IPS DF 6.9 (cell line): Measurements from ENCODE around the gene RNASE8.

Experiments used
- DNase-seq: peaks from one replicate; pipeline ENCODE4 v3.0.0-alpha.2; 2013; ENCODE audit warnings: low read depth, low spot score
- H3K27ac ChIP-seq: one replicate; pipeline ENCODE4 v1.5.1; 2013; ENCODE audit warnings: low read length, control low read depth
- H3K27me3 ChIP-seq: 2 replicates; pipeline ENCODE4 v1.6.1; 2013; ENCODE audit warnings: mild to moderate bottlenecking, low read length; ENCODE audit not compliant: control insufficient read depth, insufficient read depth
- H3K36me3 ChIP-seq: 2 replicates; pipeline ENCODE4 v1.6.1; 2013; ENCODE audit warnings: low read length; ENCODE audit not compliant: control insufficient read depth, insufficient read depth
- H3K4me1 ChIP-seq: 2 replicates; pipeline ENCODE4 v1.6.1; 2013; ENCODE audit warnings: low read length; ENCODE audit not compliant: control insufficient read depth, insufficient read depth
- H3K4me3 ChIP-seq: 2 replicates; pipeline ENCODE4 v1.5.1; 2013; ENCODE audit warnings: mild to moderate bottlenecking, low read length
- H3K9me3 ChIP-seq: 2 replicates; pipeline ENCODE4 v1.6.1; 2013; ENCODE audit warnings: low read length, inconsistent platforms; ENCODE audit not compliant: control insufficient read depth, insufficient read depth
- WGBS: extraction: QIAGEN DNeasy Blood & Tissue Kit; methylation state at CpG from one replicate; pipeline ENCODE4 v1.1.7; 2013; ENCODE audit warnings: mixed read lengths, missing lambda C conversion rate; ENCODE audit not compliant: insufficient read length, insufficient coverage; 5-methylcytosine and 5-hydroxymethylcytosine counted together

Gene RNASE8

DNA sequence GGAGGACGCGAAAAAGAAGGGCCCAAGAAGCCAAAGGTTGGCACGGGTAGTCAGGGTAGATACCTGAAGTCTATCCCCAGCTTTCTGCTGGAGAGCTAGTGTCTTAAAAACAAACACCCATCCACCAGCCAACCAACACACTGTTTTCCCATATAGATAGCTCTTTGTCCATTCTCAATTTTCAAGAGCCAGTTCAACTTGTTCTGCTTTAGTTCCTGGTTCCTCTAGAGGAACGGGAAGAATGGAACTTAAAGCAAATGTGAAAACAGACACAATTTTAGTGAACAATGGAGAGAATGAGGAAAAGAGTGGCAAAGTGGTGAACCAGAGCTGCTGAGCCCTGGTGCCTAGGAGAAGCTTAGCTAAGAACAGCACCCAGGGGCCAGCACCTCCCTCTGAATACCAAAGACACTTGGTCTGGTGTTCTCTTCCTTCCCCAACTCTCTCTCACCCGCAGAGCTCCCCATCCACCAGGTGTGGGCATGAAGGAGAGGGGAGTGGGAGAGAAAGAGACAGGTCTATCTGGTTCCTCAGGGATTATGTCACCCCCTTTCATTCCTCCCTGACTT lies 36.6 kb upstream of the RNASE8 start:
- Histone ChIP-seq H3K36me3 (no peaks in the 10 kb centered on the region), H3K27me3 (no peaks in the 10 kb centered on the region; the same call in 1 of the 2 replicates), H3K9me3 (no peaks in the 10 kb centered on the region), H3K27ac (no peak overlapping the region), H3K4me1 (no peaks in the 10 kb centered on the region), H3K4me3 (no peak overlapping the region)
- WGBS: no CpG with 5 or more reads among the region's 5 CpGs
- DNase-seq: no peak

DNA sequence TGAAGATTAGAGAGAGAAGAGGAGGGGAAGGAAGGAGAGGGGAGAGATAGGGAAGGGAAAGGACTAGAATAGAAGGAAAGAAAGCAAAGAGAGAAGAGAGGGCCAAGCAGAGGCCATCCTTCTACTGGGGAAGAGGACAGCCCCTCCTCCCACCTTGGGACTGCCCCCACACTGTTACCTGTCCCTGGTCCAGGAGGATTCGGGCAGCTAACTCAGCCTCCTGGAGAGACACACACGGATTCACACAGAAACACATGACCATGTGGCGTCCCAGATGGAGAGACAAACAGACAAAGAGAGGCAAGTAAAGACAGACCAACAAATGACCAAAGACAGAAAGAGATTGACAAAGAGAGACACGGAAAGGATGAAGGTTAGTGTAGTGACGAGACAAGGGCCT lies 34.9 kb upstream of the RNASE8 start:
- WGBS: no CpG with 5 or more reads among the region's 5 CpGs
- no peak for DNase-seq
- H3K27me3 ChIP-seq: no peaks in the 10 kb centered on the region; the same call in 1 of the 2 replicates

DNA sequence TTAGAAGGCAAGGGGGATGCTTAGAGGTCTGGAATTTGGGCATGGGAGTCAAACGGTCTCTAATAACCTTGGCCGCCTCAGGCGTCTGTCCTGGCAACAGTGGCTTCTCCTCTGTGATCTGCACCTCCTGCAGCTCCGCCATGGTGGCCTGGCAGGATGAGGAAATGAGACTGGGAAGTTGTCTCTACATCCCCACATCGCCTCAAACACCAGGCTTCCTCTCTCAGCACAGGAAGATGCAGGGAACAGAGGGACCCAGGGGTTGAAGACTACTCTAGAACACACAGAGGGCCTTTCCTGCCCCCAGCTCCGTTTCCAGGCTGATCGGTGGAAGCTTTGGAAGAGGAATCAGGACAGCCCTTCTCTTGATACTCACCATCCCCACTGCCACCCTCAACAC lies 34.4 kb upstream of the RNASE8 start:
- no peaks in the 10 kb centered on the region for H3K36me3 ChIP-seq
- H3K4me3 ChIP-seq: no peak overlapping the region
- H3K4me1 ChIP-seq: peaks cover 10% of the 10 kb centered on the region
- no CpG with 5 or more reads among the region's 7 CpGs for WGBS
- no peak overlapping the region for H3K27ac ChIP-seq
- H3K27me3 ChIP-seq: no peaks in the 10 kb centered on the region; the same call in 1 of the 2 replicates
- DNase-seq: no peak
- H3K9me3 ChIP-seq: no peaks in the 10 kb centered on the region

More for the DNA sequence above, 34.9 kb upstream of the RNASE8 start:
- Histone ChIP-seq H3K4me3 (no peak overlapping the region), H3K36me3 (no peaks in the 10 kb centered on the region), H3K4me1 (peaks cover 10% of the 10 kb centered on the region), H3K9me3 (no peaks in the 10 kb centered on the region), H3K27ac (no peak overlapping the region)

DNA sequence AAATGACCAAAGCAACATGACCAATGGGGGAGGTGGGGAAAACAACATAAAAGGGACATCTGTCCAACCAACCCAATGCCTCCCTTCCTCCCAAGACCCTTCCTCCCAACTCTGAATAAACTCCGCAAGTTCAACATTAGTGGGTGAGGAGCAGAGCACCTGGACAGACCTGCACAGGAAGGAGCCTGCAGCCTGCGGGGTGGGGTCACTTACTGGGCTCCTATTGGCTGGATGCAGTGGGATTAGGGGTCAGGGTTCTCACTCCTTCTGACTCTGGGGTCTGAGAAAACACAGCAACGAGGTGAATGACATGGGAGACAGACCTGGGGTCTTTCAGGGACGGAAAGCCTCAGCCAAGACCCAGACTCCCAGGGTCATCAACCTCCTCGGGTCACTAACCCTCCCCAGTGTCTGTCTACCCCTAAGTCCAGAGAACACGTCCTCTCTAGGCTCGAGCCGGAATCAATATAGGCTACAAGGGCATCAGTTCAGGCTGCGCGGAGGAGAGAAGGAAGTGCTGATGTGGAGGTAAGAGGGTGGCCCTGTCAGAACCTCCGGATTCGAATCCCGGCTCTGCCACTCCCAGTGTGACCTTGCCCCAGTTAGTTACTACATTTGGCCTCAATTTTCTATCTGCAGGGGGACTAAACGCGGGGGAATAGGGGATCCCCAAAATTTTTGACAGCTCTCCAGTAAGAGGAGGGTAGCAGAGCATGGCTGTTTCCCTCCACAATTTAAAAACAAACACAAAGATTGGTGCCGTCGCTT lies 33.6 kb upstream of the RNASE8 start:
- H3K9me3 ChIP-seq: no peaks in the 10 kb centered on the region
- H3K27me3 ChIP-seq: no peaks in the 10 kb centered on the region; the same call in 1 of the 2 replicates
- DNase-seq: no peak
- peaks cover 10% of the 10 kb centered on the region for H3K4me1 ChIP-seq
- H3K36me3 ChIP-seq: no peaks in the 10 kb centered on the region
- peak overlapping the region; percentile 56; the same call in 1 of the 2 replicates for H3K4me3 ChIP-seq
- no peak overlapping the region for H3K27ac ChIP-seq
- no CpG with 5 or more reads among the region's 17 CpGs for WGBS

DNA sequence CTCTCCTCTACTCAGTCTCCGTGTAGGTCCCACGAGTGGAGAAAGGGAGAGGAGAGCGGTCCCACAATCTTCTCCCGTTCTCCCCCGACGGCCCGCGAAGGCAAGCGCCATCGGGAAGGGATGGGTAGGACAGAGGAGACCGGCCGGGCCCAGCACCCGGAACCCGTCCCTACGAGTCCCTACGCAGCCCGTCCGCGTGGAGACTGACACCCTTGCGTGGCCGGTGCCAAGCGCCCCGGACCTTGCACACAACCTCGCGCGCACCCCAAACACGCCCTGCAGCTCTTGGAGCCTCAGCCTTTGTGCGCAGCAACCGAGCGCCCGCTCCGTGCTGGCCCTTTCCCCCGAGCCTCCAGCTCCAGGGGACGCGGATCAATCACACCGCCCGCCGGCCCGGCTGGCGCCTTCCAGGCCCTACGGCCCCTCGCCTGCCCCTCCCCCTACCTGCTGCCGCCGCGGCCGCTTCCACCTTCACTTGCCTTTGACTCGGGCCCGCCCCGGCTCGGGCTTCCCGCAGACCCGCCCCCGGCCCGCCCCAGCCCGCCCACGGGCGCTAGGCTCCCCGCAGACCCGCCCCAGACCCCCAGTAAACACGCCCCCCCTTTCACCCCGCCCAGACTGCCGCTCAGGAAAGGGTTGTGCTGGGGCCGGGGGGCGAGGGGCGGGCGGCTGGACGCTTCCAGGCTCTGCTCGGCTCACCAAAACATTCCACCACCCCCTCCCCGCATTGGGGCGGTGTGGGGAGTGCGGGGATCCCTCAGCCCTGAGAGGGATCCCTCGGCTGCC lies 32.8 kb upstream of the RNASE8 start, which contains the start of gene NDRG2:
Gene NDRG2 (minus strand): TSS at position 477 of the 786 bp plus-strand sequence. CDS start 1,746 bp downstream, outside the sequence.
- WGBS: no CpG with 5 or more reads among the region's 72 CpGs
- Histone ChIP-seq H3K27me3 (no peaks in the 10 kb centered on the region; the same call in 1 of the 2 replicates), H3K27ac (no peak within 1 kb of the TSS), H3K9me3 (no peaks in the 10 kb centered on the region), H3K36me3 (no peaks in the 10 kb centered on the region), H3K4me1 (peaks cover 10% of the 10 kb centered on the region), H3K4me3 (peak within 1 kb of the TSS; percentile 56; the same call in 1 of the 2 replicates)
- no peak for DNase-seq

DNA sequence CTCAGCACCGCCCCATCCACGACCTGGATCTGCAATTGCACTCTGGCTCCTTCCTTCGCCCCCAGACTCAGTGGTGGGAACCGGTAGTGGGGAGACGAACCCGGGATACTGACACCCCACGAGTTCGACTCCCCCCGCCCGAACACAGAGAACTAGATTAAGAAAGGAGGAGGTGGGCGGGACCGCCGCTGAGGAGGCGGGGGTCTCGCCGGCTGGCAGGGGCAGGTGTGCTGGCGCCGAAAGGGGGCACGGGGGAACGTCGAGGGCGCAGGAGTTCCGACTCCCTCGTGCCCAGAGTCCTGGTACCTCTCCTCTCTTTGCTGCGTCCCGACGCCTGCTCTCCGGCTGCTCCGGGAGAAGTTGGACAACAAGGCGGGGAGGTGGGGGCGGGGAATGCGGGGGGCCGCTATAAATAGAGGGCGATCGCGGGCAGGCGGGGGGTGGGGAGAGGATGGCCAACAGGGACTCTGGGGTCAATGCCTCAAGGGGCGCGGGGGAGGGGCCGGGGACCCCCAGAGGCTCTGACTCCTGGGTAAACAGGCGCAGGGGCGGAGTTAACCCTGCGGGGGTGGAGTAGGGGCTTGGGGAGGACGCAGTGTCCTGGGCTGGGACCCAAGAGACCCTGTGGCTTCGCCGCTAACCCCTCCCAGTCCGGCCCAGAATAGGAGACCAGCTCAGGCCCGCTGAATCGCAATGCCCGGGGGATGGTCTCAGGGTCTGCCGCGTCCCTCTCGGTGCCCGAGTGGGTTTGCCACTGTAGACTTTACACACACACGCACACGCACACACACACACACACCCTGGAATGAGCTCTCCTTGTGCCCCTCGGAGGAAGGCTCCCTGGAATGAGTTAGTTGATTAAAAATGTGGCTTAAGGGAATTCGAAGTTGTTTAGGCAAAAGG lies 32.0 kb upstream of the RNASE8 start:
- Histone ChIP-seq H3K36me3 (no peaks in the 10 kb centered on the region), H3K27me3 (no peaks in the 10 kb centered on the region; the same call in 1 of the 2 replicates), H3K4me1 (peaks cover 10% of the 10 kb centered on the region), H3K9me3 (no peaks in the 10 kb centered on the region), H3K27ac (no peak overlapping the region), H3K4me3 (peak overlapping the region; percentile 46; the same call in 1 of the 2 replicates)
- no peak for DNase-seq
- WGBS: no CpG with 5 or more reads among the region's 58 CpGs

DNA sequence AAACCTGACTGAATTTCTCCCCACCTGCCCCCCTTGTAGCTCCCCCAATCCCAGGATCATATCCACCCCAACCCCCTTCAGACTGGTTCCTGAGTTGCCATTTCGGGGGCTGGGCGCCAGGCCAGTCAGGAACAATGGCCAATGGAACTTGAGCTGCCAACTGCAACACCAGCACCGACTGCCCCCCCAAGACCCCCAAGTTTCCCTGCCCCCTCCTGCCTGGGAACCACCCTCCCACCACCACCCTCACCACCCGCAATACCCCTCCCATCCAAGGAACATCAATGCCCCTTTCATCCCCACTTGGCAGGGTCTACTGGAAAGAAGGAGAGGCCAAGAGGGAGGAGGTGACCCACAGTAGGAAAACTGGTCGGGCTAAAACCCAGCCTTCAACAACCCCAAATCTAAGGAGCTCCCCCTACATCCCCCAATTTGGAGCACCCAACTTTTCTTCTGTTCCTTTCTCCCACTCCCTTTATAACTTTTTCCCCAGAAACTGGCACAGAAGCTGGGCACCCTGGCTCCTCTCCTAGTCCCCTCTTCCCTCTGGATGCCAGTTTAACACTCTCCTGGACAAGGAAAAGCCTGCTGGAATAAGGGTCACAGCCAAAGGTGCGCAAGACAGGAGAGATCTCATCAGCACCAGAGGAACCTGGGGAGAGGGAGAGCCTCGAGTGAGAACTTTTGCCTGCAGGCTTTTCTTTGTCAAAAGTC lies 31.2 kb upstream of the RNASE8 start:
- H3K9me3 ChIP-seq: no peaks in the 10 kb centered on the region
- peaks cover 10% of the 10 kb centered on the region for H3K4me1 ChIP-seq
- H3K36me3 ChIP-seq: no peaks in the 10 kb centered on the region
- no peak for DNase-seq
- no peak overlapping the region for H3K27ac ChIP-seq
- H3K27me3 ChIP-seq: no peaks in the 10 kb centered on the region; the same call in 1 of the 2 replicates
- H3K4me3 ChIP-seq: no peak overlapping the region; the same call in 1 of the 2 replicates
- no CpG with 5 or more reads among the region's 7 CpGs for WGBS

DNA sequence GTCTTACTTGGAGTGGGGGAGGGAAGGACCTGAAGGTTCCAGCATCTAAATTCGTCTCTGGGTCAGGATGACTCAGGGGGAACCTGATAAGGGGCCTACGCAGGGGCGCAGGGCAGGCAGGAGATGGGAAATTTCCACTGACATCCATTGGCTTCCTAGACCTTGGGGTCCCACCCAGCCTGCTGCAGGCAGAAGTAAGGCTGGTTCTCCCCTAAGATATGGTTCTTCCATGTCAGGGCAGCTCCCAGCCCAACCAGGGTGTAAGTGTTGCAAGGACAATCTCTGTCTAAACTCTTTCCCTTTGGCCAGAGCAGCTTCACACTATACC lies 30.7 kb upstream of the RNASE8 start:
- Histone ChIP-seq H3K4me3 (no peak overlapping the region), H3K36me3 (no peaks in the 10 kb centered on the region), H3K4me1 (peaks cover 10% of the 10 kb centered on the region), H3K27ac (no peak overlapping the region), H3K27me3 (no peaks in the 10 kb centered on the region; the same call in 1 of the 2 replicates), H3K9me3 (no peaks in the 10 kb centered on the region)
- no CpG with 5 or more reads among the region's 3 CpGs for WGBS
- no peak for DNase-seq

DNA sequence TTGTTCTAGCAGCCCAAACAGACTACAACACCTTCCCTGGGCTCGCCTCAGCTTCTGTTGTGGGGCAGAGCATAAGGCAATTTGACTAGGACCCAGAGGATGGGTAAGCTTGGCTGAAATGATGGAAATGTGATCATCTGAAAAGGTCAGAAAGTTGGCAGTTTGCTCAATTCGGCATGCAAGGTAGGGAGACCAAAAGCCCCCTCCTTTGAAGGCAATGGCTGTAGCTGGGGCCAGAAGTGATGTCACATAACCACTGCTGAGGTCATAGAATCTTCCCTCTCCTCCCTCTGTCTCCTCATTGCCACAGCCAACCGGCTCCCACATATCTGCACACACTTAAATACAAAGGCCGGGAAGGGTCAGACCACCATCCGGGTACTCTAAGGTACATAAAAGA lies 27.7 kb upstream of the RNASE8 start, which contains the start of gene TPPP2:
Gene TPPP2 (plus strand): TSS at position 301 of the 400 bp plus-strand sequence. CDS start 365 bp downstream, outside the sequence.
- H3K27ac ChIP-seq: no peak within 1 kb of the TSS
- no peak within 1 kb of the TSS for H3K4me3 ChIP-seq
- peaks cover 10% of the 10 kb centered on the region for H3K4me1 ChIP-seq
- no CpG with 5 or more reads among the region's 5 CpGs for WGBS
- no peaks in the 10 kb centered on the region for H3K9me3 ChIP-seq
- DNase-seq: no peak
- no peaks in the 10 kb centered on the region for H3K36me3 ChIP-seq
- no peaks in the 10 kb centered on the region for H3K27me3 ChIP-seq
